Erythroblast (primary cell): ENCODE data around the gene ZC3H7A.

Experiments
- GATA1 ChIP-seq: IDR thresholded peaks from 2 replicates; pipeline ENCODE4 v1.6.1; 2011; ENCODE audit warnings: low read depth, mild to moderate bottlenecking, control low read depth, low read length, moderate library complexity
- POLR2A ChIP-seq: IDR thresholded peaks from 2 replicates; pipeline ENCODE4 v1.6.1; 2011; ENCODE audit warnings: mild to moderate bottlenecking, low read length

- TF ChIP-seq POLR2A (no peak), GATA1 (no peak)
Measured at GRCh38 chr16:11755022-11755760, 41.9 kb downstream of the ZC3H7A start.
